ENCODE data around the gene PROCA1. TPM values are rescaled to one million over a fixed set of nuclear protein-coding genes. Genes with fewer than 3 reads are reported as not detected.

Gene PROCA1
- total and polyA plus RNA-seq, 2 of the 13 experiments (the other 11 are each of a cell fraction or from before 2014, with no cell fraction given): 0.73 to 1.5 TPM

GRCh38 chr17:28661635-28662526 lies 49.8 kb downstream of the PROCA1 start, which contains the start of the genes SDF2 and SUPT6H (continued):
- TF ChIP-seq ARID5B (CRISPR knock-in tag; IDR thresholded peaks at IDR 0.05): no peak
- TF ChIP-seq KDM5B (CRISPR knock-in tag; IDR thresholded peaks at IDR 0.05; ENCODE audit: borderline replicate concordance): no peak; the same call in 1 of the 2 replicates
- TF ChIP-seq ZSCAN5A (CRISPR knock-in tag; IDR thresholded peaks at IDR 0.05; ENCODE audit: borderline replicate concordance): peak; percentile 56; the same call in 1 of the 2 replicates
- peak; percentile 92 for TF ChIP-seq ZFY (CRISPR knock-in tag; IDR thresholded peaks at IDR 0.05)
- peak; percentile 16; the same call in 1 of the 2 replicates for TF ChIP-seq IRF2 (CRISPR knock-in tag; IDR thresholded peaks at IDR 0.05)
- TF ChIP-seq TIGD3 (CRISPR knock-in tag; IDR thresholded peaks at IDR 0.05; ENCODE audit: borderline replicate concordance): no peak
- no peak for TF ChIP-seq CHD2 (IDR thresholded peaks at IDR 0.05; ENCODE audit: low read depth, low read length)
- peak; percentile 42; the same call in 1 of the 2 replicates for TF ChIP-seq DNMT1 (CRISPR knock-in tag; IDR thresholded peaks at IDR 0.05)
- TF ChIP-seq SIX1 (CRISPR knock-in tag; IDR thresholded peaks at IDR 0.05; ENCODE audit: borderline replicate concordance): no peak
- TF ChIP-seq ZSCAN20 (CRISPR knock-in tag; IDR thresholded peaks at IDR 0.05; ENCODE audit: borderline replicate concordance): no peak
- TF ChIP-seq ZNF451 (CRISPR knock-in tag; IDR thresholded peaks at IDR 0.05): no peak
- peak; percentile 64; the same call in 1 of the 2 replicates for TF ChIP-seq ZNF788 (CRISPR knock-in tag; IDR thresholded peaks at IDR 0.05; ENCODE audit: borderline replicate concordance)
- no peak for TF ChIP-seq ZNF337 (CRISPR knock-in tag; IDR thresholded peaks at IDR 0.05; ENCODE audit: borderline replicate concordance, low read depth)
- TF ChIP-seq ZNF136 (CRISPR knock-in tag; IDR thresholded peaks at IDR 0.05; ENCODE audit: low read depth): peak; percentile 77
- TF ChIP-seq SP4 (CRISPR knock-in tag; IDR thresholded peaks at IDR 0.05): peak; percentile 74
- peak; percentile 17; the same call in 1 of the 2 replicates for TF ChIP-seq ZBED4 (CRISPR knock-in tag; IDR thresholded peaks at IDR 0.05; ENCODE audit: borderline replicate concordance)
- 0 out of 2 replicates have a peak, but pooled peaks have one; percentile 10 for TF ChIP-seq SNAI1 (CRISPR knock-in tag; IDR thresholded peaks at IDR 0.05; ENCODE audit: borderline replicate concordance)

All from HepG2 (cell line).